DND-41 (cell line): ENCODE measurements around the gene RNF13.

Source experiments
- ATAC-seq: fragments of 200-7000 bp; cut with Tn5 transposase; 3 replicates; pipeline ENCODE4 v1.9.1; 2021; ENCODE audit warnings: low read depth; ENCODE audit not compliant: insufficient read depth
- DNase-seq: peaks from one replicate; pipeline ENCODE4 v3.0.0-alpha.2; 2020
- H2AFZ ChIP-seq: 2 replicates; pipeline ENCODE4 v1.6.0; 2012; ENCODE audit warnings: low read depth, low read length
- H3K27ac ChIP-seq: 2 replicates; pipeline ENCODE4 v1.5.1; 2012; ENCODE audit warnings: low read length, inconsistent platforms
- H3K27me3 ChIP-seq: fragments of 200-600 bp; sonication (generic); 2 replicates; pipeline ENCODE4 v1.6.0; 2012; ENCODE audit warnings: low read length, mild to moderate bottlenecking, inconsistent platforms; ENCODE audit not compliant: insufficient read depth, poor library complexity
- H3K36me3 ChIP-seq: 2 replicates; pipeline ENCODE4 v1.5.1; 2012; ENCODE audit warnings: low read length, inconsistent platforms; ENCODE audit not compliant: insufficient read depth
- H3K4me1 ChIP-seq: 2 replicates; pipeline ENCODE4 v1.5.1; 2012; ENCODE audit warnings: mild to moderate bottlenecking, low read length; ENCODE audit not compliant: insufficient read depth
- H3K4me2 ChIP-seq: 2 replicates; pipeline ENCODE4 v1.6.0; 2012; ENCODE audit warnings: mild to moderate bottlenecking, moderate library complexity, low read length, inconsistent platforms; ENCODE audit not compliant: insufficient read depth
- H3K4me3 ChIP-seq, 2 experiments: fragments of 200-600 bp in 1 of 2; shearing (Covaris generic) in 1 of 2; 2 replicates each; pipeline ENCODE4 v1.5.1; 2012 to 2016; ENCODE audit warnings: inconsistent platforms in 2 of 2, low read length in 2 of 2, mild to moderate bottlenecking in 2 of 2, low read depth in 1 of 2, moderate library complexity in 1 of 2
- H3K79me2 ChIP-seq: 2 replicates; pipeline ENCODE4 v1.6.0; 2012; ENCODE audit warnings: low read length, inconsistent platforms; ENCODE audit not compliant: insufficient read depth
- H3K9ac ChIP-seq: 2 replicates; pipeline ENCODE4 v1.6.0; 2012; ENCODE audit warnings: low read depth, mild to moderate bottlenecking, inconsistent platforms, low read length, moderate library complexity
- H3K9me3 ChIP-seq: 2 replicates; pipeline ENCODE4 v1.5.1; 2012; ENCODE audit warnings: low read length, moderate library complexity, mild to moderate bottlenecking, inconsistent platforms; ENCODE audit not compliant: insufficient read depth, severe bottlenecking
- H4K20me1 ChIP-seq: 2 replicates; pipeline ENCODE4 v1.6.0; 2012; ENCODE audit warnings: low read length; ENCODE audit not compliant: insufficient read depth
- EZH2 ChIP-seq: IDR thresholded peaks from 3 replicates; pipeline ENCODE4 v1.6.1; 2012; ENCODE audit warnings: borderline replicate concordance, low read depth, mild to moderate bottlenecking, moderate library complexity, low read length, inconsistent platforms; ENCODE audit not compliant: severe bottlenecking
- TF ChIP-seq, protein P1 (sequence below): IDR thresholded peaks from 2 replicates; pipeline ENCODE4 v1.5.1; 2012; ENCODE audit warnings: borderline replicate concordance, low read length, moderate library complexity, mild to moderate bottlenecking; ENCODE audit not compliant: poor library complexity, severe bottlenecking; ENCODE audit errors: extremely low read depth

RNF13 gene

DNA sequence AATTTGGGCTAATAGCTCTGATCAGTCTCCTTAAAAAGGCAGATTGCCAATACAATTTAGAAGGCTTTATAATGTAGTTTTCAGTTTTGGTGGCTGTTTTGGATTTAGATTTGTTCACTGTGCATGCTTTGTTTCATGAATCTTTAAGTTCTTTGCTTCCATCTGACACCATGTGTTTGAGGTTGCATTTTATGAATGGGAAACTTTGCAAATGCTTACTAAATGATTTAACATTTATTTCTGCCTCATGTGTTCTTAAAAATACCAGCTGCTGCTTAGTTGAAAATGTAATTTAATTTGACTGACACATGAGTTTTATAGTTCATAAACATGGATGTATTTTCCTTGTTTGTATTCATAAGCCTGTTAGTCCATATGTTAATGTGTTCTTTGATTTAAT is 78.6 kb downstream of the RNF13 start:
- TF ChIP-seq EZH2 = no peak
- TF ChIP-seq, protein P1, sequence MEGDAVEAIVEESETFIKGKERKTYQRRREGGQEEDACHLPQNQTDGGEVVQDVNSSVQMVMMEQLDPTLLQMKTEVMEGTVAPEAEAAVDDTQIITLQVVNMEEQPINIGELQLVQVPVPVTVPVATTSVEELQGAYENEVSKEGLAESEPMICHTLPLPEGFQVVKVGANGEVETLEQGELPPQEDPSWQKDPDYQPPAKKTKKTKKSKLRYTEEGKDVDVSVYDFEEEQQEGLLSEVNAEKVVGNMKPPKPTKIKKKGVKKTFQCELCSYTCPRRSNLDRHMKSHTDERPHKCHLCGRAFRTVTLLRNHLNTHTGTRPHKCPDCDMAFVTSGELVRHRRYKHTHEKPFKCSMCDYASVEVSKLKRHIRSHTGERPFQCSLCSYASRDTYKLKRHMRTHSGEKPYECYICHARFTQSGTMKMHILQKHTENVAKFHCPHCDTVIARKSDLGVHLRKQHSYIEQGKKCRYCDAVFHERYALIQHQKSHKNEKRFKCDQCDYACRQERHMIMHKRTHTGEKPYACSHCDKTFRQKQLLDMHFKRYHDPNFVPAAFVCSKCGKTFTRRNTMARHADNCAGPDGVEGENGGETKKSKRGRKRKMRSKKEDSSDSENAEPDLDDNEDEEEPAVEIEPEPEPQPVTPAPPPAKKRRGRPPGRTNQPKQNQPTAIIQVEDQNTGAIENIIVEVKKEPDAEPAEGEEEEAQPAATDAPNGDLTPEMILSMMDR = no peak
- ATAC-seq = no peak
- H3K36me3 ChIP-seq = peaks cover 19% of the 10 kb centered on the region

GRCh38 chr3:149892371-149892770 is 79.4 kb downstream of the RNF13 start:
- Histone ChIP-seq H3K27me3 (no peaks in the 10 kb centered on the region), H3K4me2 (no peak overlapping the region), H3K9me3 (no peaks in the 10 kb centered on the region), H3K36me3 (peaks cover 13% of the 10 kb centered on the region; the same call in 1 of the 2 replicates), H3K9ac (no peak overlapping the region), H3K4me1 (no peaks in the 10 kb centered on the region), H2AFZ (no peak overlapping the region), H3K79me2 (no peaks in the 10 kb centered on the region), H3K4me3 (no peak overlapping the region), H4K20me1 (no peaks in the 10 kb centered on the region), H3K27ac (no peak overlapping the region)
- ATAC-seq (no peak), DNase-seq (no peak)
- TF ChIP-seq EZH2 = no peak
- TF ChIP-seq, protein P1 = no peak

More for the DNA sequence above, 78.6 kb downstream of the RNF13 start:
- Histone ChIP-seq H3K4me3 (no peak overlapping the region), H3K27ac (no peak overlapping the region), H2AFZ (no peak overlapping the region), H3K9ac (no peak overlapping the region), H3K79me2 (no peaks in the 10 kb centered on the region), H4K20me1 (peaks cover 2% of the 10 kb centered on the region; the same call in 1 of the 2 replicates), H3K27me3 (no peaks in the 10 kb centered on the region), H3K4me2 (no peak overlapping the region), H3K4me1 (no peaks in the 10 kb centered on the region), H3K9me3 (no peaks in the 10 kb centered on the region)
- DNase-seq = no peak

DNA sequence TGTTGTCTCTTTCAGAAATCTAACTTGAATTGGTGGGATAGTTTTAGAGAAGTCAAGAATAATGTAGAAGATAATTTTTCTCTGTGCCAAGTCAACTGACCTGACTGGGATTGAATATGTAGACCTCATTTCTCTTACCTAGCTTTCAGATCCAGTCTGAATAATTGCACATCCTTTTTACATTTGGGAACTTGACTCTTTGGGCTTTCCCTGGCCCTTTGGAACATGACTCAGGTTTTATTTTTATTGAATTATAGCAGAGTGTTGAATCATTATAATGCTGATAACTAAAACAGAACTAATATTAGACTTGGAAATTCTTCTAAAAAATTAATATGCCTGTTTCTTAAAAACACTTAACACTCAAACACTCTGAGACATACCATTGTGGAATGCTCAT is 81.2 kb downstream of the RNF13 start:
- H3K4me2 ChIP-seq = no peak overlapping the region

More for the DNA sequence above, 81.2 kb downstream of the RNF13 start:
- DNase-seq (no peak), ATAC-seq (no peak)
- TF ChIP-seq, protein P1 = no peak
- TF ChIP-seq EZH2 = no peak
- H3K9ac ChIP-seq = no peak overlapping the region
- H3K36me3 ChIP-seq = peaks cover 20% of the 10 kb centered on the region; the same call in 1 of the 2 replicates
- no peak overlapping the region for H3K27ac ChIP-seq
- H3K4me1 ChIP-seq = no peaks in the 10 kb centered on the region
- no peak overlapping the region for H3K4me3 ChIP-seq
- no peaks in the 10 kb centered on the region for H3K79me2 ChIP-seq
- H4K20me1 ChIP-seq = no peaks in the 10 kb centered on the region
- no peaks in the 10 kb centered on the region for H3K9me3 ChIP-seq
- H2AFZ ChIP-seq = no peak overlapping the region
- H3K27me3 ChIP-seq = no peaks in the 10 kb centered on the region
